C4-2B (cell line): Measurements from ENCODE around the gene INAVA.
A peak's percentile ranks its signal among the peaks of the same experiment; 100 is the strongest.
"Not testable (repeated sequence)": the region's sequence is repeated elsewhere in the genome, so short reads cannot be mapped to it uniquely, and the experiment has no call there.

Experiments
- H3K27ac ChIP-seq: fragments of 450-650 bp; 2 replicates; pipeline ENCODE4 v1.5.1; 2017
- CTCF ChIP-seq: fragments of 450-650 bp; conservative IDR thresholded peaks from 2 replicates; pipeline ENCODE4 v1.5.1; 2017; ENCODE audit warnings: mild to moderate bottlenecking
- ZFX ChIP-seq: fragments of 450-650 bp; IDR thresholded peaks from 2 replicates; pipeline ENCODE4 v1.6.1; 2017

The INAVA gene

GRCh38 chr1:200905411-200906052, 10.8 kb downstream of the INAVA start:
- no peak overlapping the region for H3K27ac ChIP-seq
- TF ChIP-seq ZFX (no peak), CTCF (no peak)

GRCh38 chr1:200906491-200906890, 11.8 kb downstream of the INAVA start:
- TF ChIP-seq ZFX (no peak), CTCF (no peak)
- H3K27ac ChIP-seq, result peak overlapping the region; percentile 81

- TF ChIP-seq ZFX, result no peak
- no peak for TF ChIP-seq CTCF
- H3K27ac ChIP-seq, result peak overlapping the region; percentile 81
Measured at GRCh38 chr1:200907611-200908097, 13.0 kb downstream of the INAVA start.

GRCh38 chr1:200908191-200908868, 13.6 kb downstream of the INAVA start:
- peak overlapping the region; percentile 81 for H3K27ac ChIP-seq
- peak; percentile 55; the same call in 1 of the 2 replicates for TF ChIP-seq ZFX
- TF ChIP-seq CTCF, result no peak

- TF ChIP-seq CTCF, result no peak
- TF ChIP-seq ZFX, result no peak
- peak overlapping the region; percentile 81 for H3K27ac ChIP-seq
Measured at GRCh38 chr1:200909071-200909470, 14.4 kb downstream of the INAVA start.

DNA sequence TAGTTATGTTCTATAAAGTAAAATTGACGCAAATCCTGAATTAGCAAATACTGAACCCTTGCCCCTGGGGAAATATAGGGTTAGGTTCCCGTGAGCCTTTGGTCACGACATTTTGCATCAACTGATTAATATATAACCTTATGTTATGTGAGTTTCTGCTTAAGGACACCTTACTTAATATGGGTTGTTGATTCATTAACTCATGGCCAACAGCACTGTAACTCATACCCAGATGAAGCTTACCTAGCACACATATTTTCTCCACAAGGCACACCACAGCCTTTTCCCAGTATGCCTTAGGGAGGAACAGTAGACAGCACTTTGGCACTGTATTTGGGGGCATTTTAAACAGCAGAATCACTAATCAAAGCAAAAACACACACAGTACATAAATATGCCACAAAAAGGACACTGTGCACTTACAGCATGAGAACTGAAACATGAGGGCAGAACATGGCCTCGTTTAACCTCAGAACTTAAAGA, 15.1 kb downstream of the INAVA start:
- H3K27ac ChIP-seq, result no peak overlapping the region
- TF ChIP-seq CTCF, result no peak
- no peak for TF ChIP-seq ZFX

DNA sequence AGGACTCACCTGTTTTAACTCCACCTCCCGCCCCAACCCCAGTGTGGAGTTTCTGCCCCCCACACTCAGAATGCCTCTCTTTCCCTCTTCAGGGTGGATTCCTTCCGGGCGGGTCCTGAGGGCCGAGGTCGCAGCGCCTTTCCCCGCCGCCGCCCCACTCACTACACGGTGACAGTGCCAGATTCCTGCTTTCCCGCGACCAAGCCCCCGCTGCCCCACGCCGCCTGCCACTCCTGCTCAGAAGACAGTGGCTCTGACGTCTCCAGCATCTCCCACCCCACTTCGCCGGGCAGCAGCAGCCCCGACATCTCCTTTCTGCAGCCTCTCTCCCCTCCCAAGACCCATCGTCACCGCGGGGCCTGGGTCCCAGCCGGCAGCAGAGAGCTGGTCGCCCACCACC, 16.7 kb downstream of the INAVA start:
- H3K27ac ChIP-seq, result no peak overlapping the region

DNA sequence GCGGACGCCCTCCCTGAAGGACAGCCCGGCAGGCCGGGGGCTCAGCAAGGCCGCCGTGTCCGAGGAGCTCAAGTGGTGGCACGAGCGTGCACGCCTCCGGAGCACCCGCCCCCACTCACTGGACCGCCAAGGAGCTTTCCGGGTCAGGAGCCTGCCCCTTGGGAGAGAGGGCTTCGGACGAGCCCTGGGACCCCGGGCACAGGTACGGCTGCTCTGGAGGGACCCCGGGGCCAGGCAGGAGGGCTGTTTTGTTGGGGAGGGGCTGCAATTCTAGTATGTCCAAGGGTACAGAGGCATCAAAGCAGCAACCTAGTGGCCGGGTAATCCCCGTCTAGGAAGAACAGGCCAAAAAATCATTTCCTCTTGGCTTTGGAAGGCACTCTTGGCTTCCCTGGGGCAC, 17.2 kb downstream of the INAVA start:
- H3K27ac ChIP-seq, result not testable (repeated sequence)

More for the DNA sequence above, 16.7 kb downstream of the INAVA start:
- TF ChIP-seq CTCF (no peak), ZFX (no peak)
